ENCODE results near the gene NAGPA.

Gene NAGPA

GRCh38 chr16:5035909-5036227 is 2.1 kb upstream of the NAGPA start:
- no peak overlapping the region for H3K4me3 ChIP-seq (replicated peaks; ENCODE audit: low read depth, low read length)
- no peak for DNase-seq (ENCODE audit: low read depth)
- no peak for TF ChIP-seq CTCF (IDR thresholded peaks at IDR 0.05; ENCODE audit: low read length, missing control alignments)

GRCh38 chr16:5034167-5034523 is 410 bp upstream of the NAGPA start:
- TF ChIP-seq CTCF (IDR thresholded peaks at IDR 0.05; ENCODE audit: low read length, missing control alignments), result no peak
- DNase-seq (ENCODE audit: low read depth), result no peak
- peak overlapping the region; percentile 78 for H3K4me3 ChIP-seq (replicated peaks; ENCODE audit: low read depth, low read length)

GRCh38 chr16:5032748-5033167 is 977 bp downstream of the NAGPA start:
- peak overlapping the region; percentile 78 for H3K4me3 ChIP-seq (replicated peaks; ENCODE audit: low read depth, low read length)
- no peak for DNase-seq (ENCODE audit: low read depth)
- TF ChIP-seq CTCF (IDR thresholded peaks at IDR 0.05; ENCODE audit: low read length, missing control alignments), result no peak

GRCh38 chr16:5031601-5032000 is 2.1 kb downstream of the NAGPA start:
- no peak for TF ChIP-seq CTCF (IDR thresholded peaks at IDR 0.05; ENCODE audit: low read length, missing control alignments)
- no peak overlapping the region for H3K4me3 ChIP-seq (replicated peaks; ENCODE audit: low read depth, low read length)
- no peak for DNase-seq (ENCODE audit: low read depth)

- no peak for DNase-seq (ENCODE audit: low read depth)
- TF ChIP-seq CTCF (IDR thresholded peaks at IDR 0.05; ENCODE audit: low read length, missing control alignments), result no peak
- no peak overlapping the region for H3K4me3 ChIP-seq (replicated peaks; ENCODE audit: low read depth, low read length)
Observed at GRCh38 chr16:5030251-5030870, 3.4 kb downstream of the NAGPA start.

GRCh38 chr16:5028950-5029475 is 4.7 kb downstream of the NAGPA start:
- no peak for DNase-seq (ENCODE audit: low read depth)
- no peak overlapping the region for H3K4me3 ChIP-seq (replicated peaks; ENCODE audit: low read depth, low read length)
- no peak for TF ChIP-seq CTCF (IDR thresholded peaks at IDR 0.05; ENCODE audit: low read length, missing control alignments)

GRCh38 chr16:5027575-5028235 is 6.0 kb downstream of the NAGPA start:
- no peak for DNase-seq (ENCODE audit: low read depth)
- H3K4me3 ChIP-seq (replicated peaks; ENCODE audit: low read depth, low read length), result no peak overlapping the region
- no peak for TF ChIP-seq CTCF (IDR thresholded peaks at IDR 0.05; ENCODE audit: low read length, missing control alignments)

Measured in fibroblast of pulmonary artery (primary cell).